Erythroblast (primary cell): ENCODE results near the gene TAF6L.
"Not testable (repeated sequence)": the region's sequence is repeated elsewhere in the genome, so short reads cannot be mapped to it uniquely, and the experiment has no call there.

Source experiments
- GATA1 ChIP-seq: IDR thresholded peaks from 2 replicates; pipeline ENCODE4 v1.6.1; 2011; ENCODE audit warnings: low read depth, mild to moderate bottlenecking, control low read depth, low read length, moderate library complexity
- POLR2A ChIP-seq: IDR thresholded peaks from 2 replicates; pipeline ENCODE4 v1.6.1; 2011; ENCODE audit warnings: mild to moderate bottlenecking, low read length

DNA sequence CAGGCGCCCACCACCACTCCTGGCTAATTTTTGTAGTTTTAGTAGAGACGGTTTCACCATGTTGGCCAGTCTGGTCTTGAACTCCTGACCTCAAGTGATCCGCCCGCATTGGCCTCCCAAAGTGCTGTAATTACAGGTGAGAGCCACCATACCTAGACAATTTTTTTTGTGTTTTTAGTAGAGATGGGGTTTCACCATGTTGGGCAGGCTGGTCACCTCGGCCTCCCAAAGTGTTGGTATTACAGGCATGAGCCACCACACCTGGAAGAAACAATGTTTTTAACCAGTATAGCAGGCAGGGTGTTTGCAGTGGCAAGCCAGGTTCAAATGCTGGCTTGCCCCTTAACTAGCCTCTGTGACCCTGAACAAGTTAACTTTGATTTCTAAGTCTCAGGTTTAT lies 21.3 kb upstream of the TAF6L start:
- not testable (repeated sequence) for TF ChIP-seq POLR2A, GATA1
